Keratinocyte (primary cell): ENCODE results near the gene CCER1. TPM values are rescaled to one million over a fixed set of nuclear protein-coding genes. Genes with fewer than 3 reads are reported as not detected.

Source experiments
- DNase-seq: peaks from one replicate; pipeline ENCODE4 v3.0.0-alpha.2; 2011; ENCODE audit warnings: low read depth, missing footprints, low spot score
- FAIRE-seq: peaks from 2 replicates; lab custom pipeline; 2011; peaks lifted over from hg19 to GRCh38; lab: Jason Lieb, UNC
- H2AFZ ChIP-seq: 2 replicates; pipeline ENCODE4 v1.6.0; 2012; ENCODE audit warnings: low read length, control low read depth, inconsistent platforms; ENCODE audit not compliant: control insufficient read depth
- H3K27ac ChIP-seq: 2 replicates; pipeline ENCODE4 v1.5.1; 2011; ENCODE audit warnings: low read length; ENCODE audit not compliant: control insufficient read depth, insufficient read depth
- H3K27me3 ChIP-seq: 3 replicates; pipeline ENCODE4 v1.6.0; 2011; ENCODE audit warnings: low read length; ENCODE audit not compliant: control insufficient read depth, insufficient read depth; ENCODE audit errors: extremely low read depth
- H3K36me3 ChIP-seq, 2 experiments: 2 replicates in 1 of 2; 3 replicates in 1 of 2; pipeline ENCODE4 v1.5.1; 2011; ENCODE audit warnings: low read length in 2 of 2, mild to moderate bottlenecking in 1 of 2; ENCODE audit not compliant: control insufficient read depth in 2 of 2, insufficient read depth in 2 of 2; ENCODE audit errors: extremely low read depth in 1 of 2
- H3K4me1 ChIP-seq: 3 replicates; pipeline ENCODE4 v1.5.1; 2011; ENCODE audit warnings: low read length; ENCODE audit not compliant: control insufficient read depth, insufficient read depth; ENCODE audit errors: extremely low read depth
- H3K4me2 ChIP-seq: 3 replicates; pipeline ENCODE4 v1.6.0; 2011; ENCODE audit warnings: low read depth, low read length; ENCODE audit not compliant: control insufficient read depth, insufficient read depth; ENCODE audit errors: extremely low read depth
- H3K4me3 ChIP-seq, 3 experiments: fragments of 200-600 bp in 1 of 3; sonication (generic) in 1 of 3; 2 replicates in 2 of 3; 3 replicates in 1 of 3; pipeline ENCODE4 v1.5.1; 2011 to 2016; ENCODE audit warnings: low read length in 3 of 3, mild to moderate bottlenecking in 3 of 3, control low read depth in 2 of 3, inconsistent platforms in 1 of 3, low read depth in 1 of 3, mixed read lengths in 1 of 3, mixed run types in 1 of 3, moderate library complexity in 1 of 3; ENCODE audit not compliant: control insufficient read depth in 2 of 3, insufficient read depth in 2 of 3; ENCODE audit errors: extremely low read depth in 1 of 3
- H3K79me2 ChIP-seq: 2 replicates; pipeline ENCODE4 v1.6.0; 2012; ENCODE audit warnings: low read length; ENCODE audit not compliant: control insufficient read depth, insufficient read depth
- H3K9ac ChIP-seq: 3 replicates; pipeline ENCODE4 v1.6.0; 2011; ENCODE audit warnings: low read length; ENCODE audit not compliant: control insufficient read depth, insufficient read depth; ENCODE audit errors: extremely low read depth
- H3K9me1 ChIP-seq: 3 replicates; pipeline ENCODE4 v1.6.0; 2011; ENCODE audit warnings: low read length; ENCODE audit not compliant: control insufficient read depth, insufficient read depth; ENCODE audit errors: extremely low read depth
- H3K9me3 ChIP-seq: 2 replicates; pipeline ENCODE4 v1.5.1; 2012; ENCODE audit warnings: low read depth, low read length; ENCODE audit not compliant: control insufficient read depth
- H4K20me1 ChIP-seq: 3 replicates; pipeline ENCODE4 v1.6.0; 2011; ENCODE audit warnings: low read length; ENCODE audit not compliant: control insufficient read depth, insufficient read depth; ENCODE audit errors: extremely low read depth
- EZH2 ChIP-seq: IDR thresholded peaks from one replicate; pipeline ENCODE4 v1.6.1; 2012; ENCODE audit warnings: inconsistent platforms, mild to moderate bottlenecking, low read length, moderate library complexity
- dilution Hi-C: fragments of 300-500 bp; cut with MboI; formaldehyde crosslinking; loops from one replicate; pipeline ENCODE4 v1.7.0; 2020; ENCODE audit warnings: low sequenced_read_pairs; ENCODE audit not compliant: extremely low pct_ligation_motif_present
- polyA plus RNA-seq, 5 experiments: library from polyadenylated mRNA; depleted of rRNA in 3 of 5; stranded (reverse) in 3 of 5; stranded (forward) in 1 of 5; unstranded in 1 of 5; fragments of >200 nt; gene quantifications; 1 replicate in 1 of 5; 2 replicates in 3 of 5; 3 replicates in 1 of 5; pipeline versions ENCODE4 v1.2.1 to v1.2.3, GENCODE V29; 2011 to 2012; ENCODE audit warnings: missing spikeins in 2 of 5, low read depth in 1 of 5, low replicate concordance in 1 of 5
- TF ChIP-seq, protein P1 (sequence below), 3 experiments: IDR thresholded peaks in 1 of 3; conservative IDR thresholded peaks in 1 of 3; optimal IDR thresholded peaks in 1 of 3; 2 replicates in 2 of 3; 3 replicates in 1 of 3; pipeline versions ENCODE3 to v1.5.1; 2011; ENCODE audit warnings: low read length in 3 of 3, mild to moderate bottlenecking in 3 of 3, moderate library complexity in 2 of 3, control low read depth in 1 of 3, inconsistent platforms in 1 of 3; ENCODE audit not compliant: insufficient read depth in 2 of 3; ENCODE audit errors: extremely low read depth in 1 of 3

The CCER1 gene
- polyA plus RNA-seq, 1 donor (not counting 4 experiments of a cell fraction or from before 2014, with no cell fraction given), result not detected

DNA sequence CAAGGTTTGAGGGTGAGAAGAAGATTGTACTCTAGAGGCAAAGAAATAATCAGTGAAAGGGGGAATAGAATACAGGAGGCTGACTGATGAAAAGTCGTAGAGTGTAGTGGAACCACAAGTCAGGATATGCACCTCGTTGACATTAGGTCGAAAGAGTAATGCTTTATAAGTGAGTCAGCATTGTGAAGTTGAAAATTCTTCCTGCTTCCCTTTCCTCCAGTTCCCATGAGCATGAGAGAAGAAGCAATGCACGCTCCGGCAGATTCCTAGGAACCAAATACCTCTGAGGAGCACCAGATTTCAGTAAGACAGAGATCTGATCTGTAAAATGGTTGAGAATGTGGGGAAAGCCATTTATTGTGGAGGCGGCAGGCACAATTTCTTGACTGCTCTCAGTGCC, 16.5 kb downstream of the CCER1 start:
- no peaks in the 10 kb centered on the region for H3K9me1 ChIP-seq
- H3K4me3 ChIP-seq, result peak overlapping the region in 1 of 3 experiments; percentile 32
- H4K20me1 ChIP-seq, result no peaks in the 10 kb centered on the region
- H3K79me2 ChIP-seq, result no peaks in the 10 kb centered on the region
- peak overlapping the region; percentile 81 for H2AFZ ChIP-seq
- peak; percentile 96 for FAIRE-seq
- peaks cover 17% of the 10 kb centered on the region for H3K4me1 ChIP-seq
- no peak overlapping the region for H3K9ac ChIP-seq
- H3K27me3 ChIP-seq, result no peaks in the 10 kb centered on the region
- H3K4me2 ChIP-seq, result peak overlapping the region; percentile 64
- dilution Hi-C loops, result no loop called here
- TF ChIP-seq, protein P1, sequence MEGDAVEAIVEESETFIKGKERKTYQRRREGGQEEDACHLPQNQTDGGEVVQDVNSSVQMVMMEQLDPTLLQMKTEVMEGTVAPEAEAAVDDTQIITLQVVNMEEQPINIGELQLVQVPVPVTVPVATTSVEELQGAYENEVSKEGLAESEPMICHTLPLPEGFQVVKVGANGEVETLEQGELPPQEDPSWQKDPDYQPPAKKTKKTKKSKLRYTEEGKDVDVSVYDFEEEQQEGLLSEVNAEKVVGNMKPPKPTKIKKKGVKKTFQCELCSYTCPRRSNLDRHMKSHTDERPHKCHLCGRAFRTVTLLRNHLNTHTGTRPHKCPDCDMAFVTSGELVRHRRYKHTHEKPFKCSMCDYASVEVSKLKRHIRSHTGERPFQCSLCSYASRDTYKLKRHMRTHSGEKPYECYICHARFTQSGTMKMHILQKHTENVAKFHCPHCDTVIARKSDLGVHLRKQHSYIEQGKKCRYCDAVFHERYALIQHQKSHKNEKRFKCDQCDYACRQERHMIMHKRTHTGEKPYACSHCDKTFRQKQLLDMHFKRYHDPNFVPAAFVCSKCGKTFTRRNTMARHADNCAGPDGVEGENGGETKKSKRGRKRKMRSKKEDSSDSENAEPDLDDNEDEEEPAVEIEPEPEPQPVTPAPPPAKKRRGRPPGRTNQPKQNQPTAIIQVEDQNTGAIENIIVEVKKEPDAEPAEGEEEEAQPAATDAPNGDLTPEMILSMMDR (optimal IDR thresholded peaks at IDR 0.05 in 1 of 3, IDR thresholded peaks at IDR 0.05 in 1 of 3, conservative IDR thresholded peaks at IDR 0.05 in 1 of 3; ENCODE audit: extremely low read depth in 1 of 3, insufficient read depth in 2 of 3, low read length in 3 of 3), result no peak
- no peak for TF ChIP-seq EZH2
- no peaks in the 10 kb centered on the region for H3K36me3 ChIP-seq
- peak overlapping the region; percentile 14 for H3K27ac ChIP-seq
- H3K9me3 ChIP-seq, result no peaks in the 10 kb centered on the region
- DNase-seq, result no peak

DNA sequence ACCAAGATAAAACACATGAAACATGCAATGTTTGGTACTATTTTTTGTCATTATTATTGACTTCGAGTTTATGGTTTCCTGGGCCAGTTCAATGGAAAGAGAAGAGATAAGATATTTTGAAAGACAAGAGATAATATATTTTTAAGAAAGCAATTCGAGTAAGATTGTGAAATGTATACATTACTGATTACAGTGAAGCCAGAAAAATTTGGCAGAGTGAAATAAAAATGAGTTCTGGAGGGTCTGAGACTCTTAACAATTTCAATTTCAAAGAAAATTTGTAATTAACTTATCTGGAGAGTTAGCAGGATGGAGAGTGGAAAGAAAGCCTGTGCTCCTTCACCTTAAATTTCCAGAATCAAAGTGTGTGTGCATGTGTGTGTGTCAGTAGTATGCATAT, 17.3 kb downstream of the CCER1 start:
- no peak overlapping the region for H3K4me3 ChIP-seq
- H4K20me1 ChIP-seq, result no peaks in the 10 kb centered on the region
- H3K27ac ChIP-seq, result no peak overlapping the region
- peaks cover 17% of the 10 kb centered on the region for H3K4me1 ChIP-seq
- no peaks in the 10 kb centered on the region for H3K9me1 ChIP-seq
- H3K9ac ChIP-seq, result no peak overlapping the region
- H2AFZ ChIP-seq, result no peak overlapping the region
- no peaks in the 10 kb centered on the region for H3K36me3 ChIP-seq
- dilution Hi-C loops, result no loop called here
- TF ChIP-seq, protein P1 (optimal IDR thresholded peaks at IDR 0.05 in 1 of 3, IDR thresholded peaks at IDR 0.05 in 1 of 3, conservative IDR thresholded peaks at IDR 0.05 in 1 of 3; ENCODE audit: extremely low read depth in 1 of 3, insufficient read depth in 2 of 3, low read length in 3 of 3), result no peak
- no peak for TF ChIP-seq EZH2
- H3K9me3 ChIP-seq, result no peaks in the 10 kb centered on the region
- no peak overlapping the region for H3K4me2 ChIP-seq
- no peaks in the 10 kb centered on the region for H3K79me2 ChIP-seq
- DNase-seq (no peak), FAIRE-seq (no peak)
- no peaks in the 10 kb centered on the region for H3K27me3 ChIP-seq
